Neuron (in vitro differentiated cells): ENCODE measurements around the gene NOP9.

Source experiments
- H2AFZ ChIP-seq: one replicate; pipeline ENCODE4 v1.6.1; 2013; ENCODE audit warnings: low read depth, mild to moderate bottlenecking, inconsistent platforms, low read length, moderate library complexity
- H3K27me3 ChIP-seq: one replicate; pipeline ENCODE4 v1.6.1; 2013; ENCODE audit warnings: low read length; ENCODE audit not compliant: insufficient read depth
- H3K36me3 ChIP-seq: one replicate; pipeline ENCODE4 v1.6.1; 2013; ENCODE audit warnings: low read length; ENCODE audit not compliant: insufficient read depth
- H3K4me1 ChIP-seq: one replicate; pipeline ENCODE4 v1.6.1; 2013; ENCODE audit warnings: low read length; ENCODE audit not compliant: insufficient read depth
- H3K4me3 ChIP-seq: 2 replicates; pipeline ENCODE4 v1.5.1; 2013; ENCODE audit warnings: mild to moderate bottlenecking, low read length, moderate library complexity
- H3K9me3 ChIP-seq: one replicate; pipeline ENCODE4 v1.6.1; 2013; ENCODE audit warnings: low read length

The NOP9 gene

DNA sequence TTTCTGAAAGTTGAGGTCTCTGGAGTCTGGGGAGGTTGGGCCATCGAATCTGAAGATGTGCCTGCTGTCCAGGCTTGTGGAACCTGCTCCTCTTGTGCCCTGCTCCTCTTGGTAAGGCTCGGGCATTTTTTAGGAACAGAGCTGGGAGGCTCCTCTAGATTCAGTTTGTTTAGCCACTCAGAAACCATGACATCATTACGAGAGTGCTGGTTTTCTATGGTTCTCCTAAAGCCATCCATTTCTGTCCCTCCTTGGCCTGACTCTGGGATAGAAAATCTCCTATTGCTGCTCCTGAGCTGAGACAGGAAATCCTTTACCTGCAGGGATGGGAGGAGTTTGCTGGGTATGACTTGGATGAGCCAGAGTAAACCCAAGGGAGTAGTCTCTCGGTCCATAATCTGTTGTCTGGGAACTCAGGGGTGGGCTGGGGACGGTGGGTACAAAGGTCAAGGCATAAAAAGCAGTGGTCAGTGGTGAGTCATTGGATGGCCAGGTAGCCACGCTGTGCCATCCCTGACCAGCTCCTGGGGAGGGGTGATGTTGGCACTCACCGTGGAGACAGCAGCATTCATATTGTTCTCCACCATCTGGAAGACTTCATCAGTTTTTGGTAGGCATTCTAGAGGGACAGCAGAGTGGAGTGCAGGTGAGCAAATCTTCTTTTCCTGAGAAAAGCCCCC, 37.6 kb downstream of the NOP9 start:
- Histone ChIP-seq H2AFZ (no peak overlapping the region), H3K27me3 (peaks cover 94% of the 10 kb centered on the region), H3K4me3 (no peak overlapping the region), H3K9me3 (peaks cover 2% of the 10 kb centered on the region), H3K4me1 (peaks cover 10% of the 10 kb centered on the region), H3K36me3 (no peaks in the 10 kb centered on the region)

DNA sequence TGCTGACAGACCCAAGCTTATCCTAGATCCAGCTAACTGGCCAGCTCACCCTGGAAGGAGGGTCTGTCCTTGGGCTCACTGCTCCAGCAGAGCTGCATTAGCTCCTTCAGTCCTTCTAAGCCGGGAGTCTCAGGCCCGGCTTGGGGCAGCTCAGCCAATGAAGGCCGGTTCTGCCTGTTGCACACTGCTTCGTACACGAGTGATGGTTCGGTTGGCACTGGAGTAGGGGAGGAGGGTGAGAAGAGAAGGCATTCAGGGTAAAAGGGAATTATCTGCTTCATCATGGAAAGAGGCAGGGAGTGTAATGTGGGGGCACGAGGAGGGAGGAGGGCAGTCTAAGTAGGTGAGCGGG, 38.1 kb downstream of the NOP9 start:
- H2AFZ ChIP-seq = no peak overlapping the region
- H3K4me3 ChIP-seq = no peak overlapping the region
- peaks cover 91% of the 10 kb centered on the region for H3K27me3 ChIP-seq
- H3K4me1 ChIP-seq = peaks cover 8% of the 10 kb centered on the region
- H3K9me3 ChIP-seq = peaks cover 2% of the 10 kb centered on the region
- H3K36me3 ChIP-seq = no peaks in the 10 kb centered on the region

DNA sequence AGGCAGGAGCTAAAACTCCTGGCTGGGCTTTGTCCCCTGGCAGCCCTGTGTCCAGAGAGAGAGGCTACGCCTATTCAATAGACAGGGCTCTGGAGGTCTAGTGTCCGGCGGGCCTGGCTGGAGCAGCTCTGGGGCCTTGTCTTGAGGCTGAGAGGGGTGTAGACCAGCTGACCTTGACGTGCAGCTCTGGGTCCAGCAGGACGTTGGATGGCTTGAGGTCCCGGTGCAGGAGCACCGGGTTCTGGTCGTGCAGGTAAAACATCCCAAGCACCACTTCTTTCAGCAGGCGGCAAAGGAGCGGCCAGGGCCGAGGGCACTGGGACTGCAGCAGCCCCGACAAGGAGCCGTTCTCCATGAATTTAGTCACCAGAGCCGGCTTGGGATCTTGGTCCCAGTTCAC, 39.2 kb downstream of the NOP9 start:
- peaks cover 89% of the 10 kb centered on the region for H3K27me3 ChIP-seq
- peaks cover 8% of the 10 kb centered on the region for H3K4me1 ChIP-seq
- peaks cover 2% of the 10 kb centered on the region for H3K9me3 ChIP-seq
- no peak overlapping the region for H2AFZ ChIP-seq
- no peaks in the 10 kb centered on the region for H3K36me3 ChIP-seq
- no peak overlapping the region for H3K4me3 ChIP-seq

DNA sequence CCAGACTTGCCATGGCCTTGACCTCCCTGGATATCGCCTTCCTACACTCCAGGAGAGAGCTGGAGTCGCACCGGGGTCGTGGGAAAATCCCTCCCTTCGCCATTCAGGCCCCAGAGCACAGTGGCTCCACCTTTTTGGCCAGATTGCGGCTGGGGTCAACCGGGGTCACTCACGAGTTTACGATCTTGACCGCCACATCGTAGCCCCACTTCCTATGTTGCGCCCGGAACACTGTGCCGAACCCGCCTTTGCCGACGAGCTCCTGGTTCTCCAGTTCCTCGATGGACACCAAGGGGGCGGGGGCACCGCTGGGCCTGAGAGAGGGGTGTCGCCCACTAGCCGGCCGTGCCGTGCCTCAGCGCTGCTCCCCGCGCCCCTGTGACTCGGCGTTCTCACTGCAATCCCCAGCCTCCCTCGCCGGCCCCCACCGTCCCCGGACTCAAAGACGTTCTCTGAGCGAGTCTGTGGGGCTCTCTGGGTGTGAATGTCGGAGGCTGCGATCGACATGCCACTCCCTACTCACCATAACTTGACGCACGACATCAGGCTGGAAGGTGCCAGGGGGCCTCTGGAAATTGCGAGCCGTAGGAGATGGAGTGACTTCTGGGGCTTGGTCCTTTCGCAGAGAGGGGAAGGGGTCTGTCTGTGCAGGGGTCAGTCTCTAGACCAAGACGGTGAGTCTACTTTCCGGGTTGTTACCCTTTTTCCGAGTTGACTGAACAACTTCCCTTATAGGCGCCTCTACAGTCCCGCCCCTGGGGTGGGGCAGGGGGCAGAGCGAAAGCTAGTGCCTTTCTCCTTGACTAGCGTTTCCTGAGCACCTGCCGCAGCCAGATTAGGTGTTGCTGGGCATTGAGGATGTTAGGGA, 39.9 kb downstream of the NOP9 start, which contains the start of gene RIPK3:
TSS of gene RIPK3 (minus strand) at position 708 of the 868 bp plus-strand sequence. CDS start at position 543, 165 bp downstream.
- H3K4me1 ChIP-seq = peaks cover 8% of the 10 kb centered on the region
- H3K36me3 ChIP-seq = no peaks in the 10 kb centered on the region
- no peak within 1 kb of the TSS for H3K4me3 ChIP-seq
- H3K27me3 ChIP-seq = peaks cover 86% of the 10 kb centered on the region
- H3K9me3 ChIP-seq = peaks cover 2% of the 10 kb centered on the region
- H2AFZ ChIP-seq = no peak within 1 kb of the TSS

DNA sequence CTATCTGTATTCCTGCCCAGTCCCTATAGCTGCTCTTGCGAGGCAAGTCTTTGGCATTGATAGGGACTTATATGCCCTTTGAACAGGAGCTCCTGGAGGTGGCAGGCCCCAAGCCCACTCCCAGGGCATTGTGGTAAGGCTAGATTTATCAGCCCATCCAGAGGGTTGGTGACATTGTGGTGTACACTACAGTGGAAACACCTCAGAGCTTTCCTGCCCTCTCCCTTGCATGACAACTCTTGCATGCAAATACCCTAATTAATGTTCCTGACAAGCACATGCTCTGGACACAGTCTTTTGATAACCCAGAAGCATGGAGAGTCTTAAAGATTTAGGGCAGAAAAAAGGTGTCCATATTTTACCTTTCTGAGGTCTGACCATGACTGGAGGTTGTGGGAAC, 41.0 kb downstream of the NOP9 start:
- peaks cover 85% of the 10 kb centered on the region for H3K27me3 ChIP-seq
- H3K4me1 ChIP-seq = peaks cover 5% of the 10 kb centered on the region
- no peak overlapping the region for H3K4me3 ChIP-seq
- H3K36me3 ChIP-seq = no peaks in the 10 kb centered on the region
- H3K9me3 ChIP-seq = peaks cover 2% of the 10 kb centered on the region
- H2AFZ ChIP-seq = no peak overlapping the region

DNA sequence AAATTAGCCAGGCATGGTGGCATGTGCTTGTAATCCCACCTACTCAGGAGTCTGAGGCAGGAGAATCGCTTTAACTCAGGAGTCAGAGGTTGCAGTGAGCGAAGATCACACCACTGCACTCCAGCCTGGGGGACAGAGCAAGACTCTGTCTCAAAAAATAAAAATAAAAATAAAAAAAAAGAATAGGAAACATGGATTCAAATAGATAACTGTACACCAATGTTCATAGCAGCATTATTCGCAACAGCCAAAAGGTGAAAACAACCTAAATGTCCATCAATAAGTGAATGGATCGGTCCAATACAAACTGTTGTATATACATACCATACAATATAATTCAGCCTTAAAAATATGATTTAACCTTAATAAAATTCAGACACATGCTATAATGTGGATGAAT, 43.2 kb downstream of the NOP9 start:
- no peak overlapping the region for H3K4me3 ChIP-seq
- no peak overlapping the region for H2AFZ ChIP-seq
- H3K36me3 ChIP-seq = no peaks in the 10 kb centered on the region
- H3K4me1 ChIP-seq = peaks cover 5% of the 10 kb centered on the region
- H3K27me3 ChIP-seq = peaks cover 69% of the 10 kb centered on the region
- peaks cover 2% of the 10 kb centered on the region for H3K9me3 ChIP-seq

DNA sequence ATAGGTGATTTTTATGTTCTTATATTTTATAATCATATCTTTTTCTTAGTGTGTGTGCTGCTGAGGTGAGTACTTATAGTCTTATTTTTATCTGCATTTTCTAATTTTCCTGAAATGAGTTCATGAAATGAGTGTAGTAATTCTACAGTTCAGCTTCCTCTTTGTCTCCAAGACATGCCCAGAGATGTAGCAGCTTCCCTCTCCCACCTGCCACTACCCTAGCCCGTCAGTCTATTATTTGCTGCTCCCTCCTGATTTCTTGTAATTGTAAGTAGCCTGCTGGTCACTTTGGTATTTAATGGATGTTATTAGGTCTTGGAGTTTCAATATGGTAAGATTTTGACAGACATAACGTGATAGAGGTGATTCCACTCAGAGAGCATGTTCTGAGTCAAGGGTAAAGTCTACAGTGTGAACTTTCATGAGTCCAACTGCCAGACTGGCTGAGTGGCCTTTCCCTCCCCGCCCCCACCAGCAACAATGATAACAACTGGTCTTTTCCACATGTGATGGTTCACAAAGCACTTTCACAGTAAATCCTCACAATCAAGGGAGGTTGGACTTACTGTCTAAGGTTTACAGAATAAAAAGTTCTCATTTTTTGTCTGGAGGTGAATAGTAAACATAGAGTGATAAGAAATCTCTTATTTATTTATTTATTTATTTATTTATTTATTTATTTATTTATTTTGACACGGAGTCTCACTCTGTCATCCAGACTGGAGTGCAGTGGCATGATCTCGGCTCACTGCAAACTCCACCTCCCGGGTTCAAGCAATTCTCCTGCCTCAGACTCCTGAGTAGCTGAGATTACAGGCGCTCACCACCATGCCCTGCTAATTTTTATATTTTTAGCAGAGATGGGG, 44.4 kb downstream of the NOP9 start:
- Histone ChIP-seq H3K9me3 (peaks cover 2% of the 10 kb centered on the region), H3K4me1 (peaks cover 5% of the 10 kb centered on the region), H2AFZ (no peak overlapping the region), H3K27me3 (peaks cover 59% of the 10 kb centered on the region), H3K36me3 (no peaks in the 10 kb centered on the region), H3K4me3 (no peak overlapping the region)

DNA sequence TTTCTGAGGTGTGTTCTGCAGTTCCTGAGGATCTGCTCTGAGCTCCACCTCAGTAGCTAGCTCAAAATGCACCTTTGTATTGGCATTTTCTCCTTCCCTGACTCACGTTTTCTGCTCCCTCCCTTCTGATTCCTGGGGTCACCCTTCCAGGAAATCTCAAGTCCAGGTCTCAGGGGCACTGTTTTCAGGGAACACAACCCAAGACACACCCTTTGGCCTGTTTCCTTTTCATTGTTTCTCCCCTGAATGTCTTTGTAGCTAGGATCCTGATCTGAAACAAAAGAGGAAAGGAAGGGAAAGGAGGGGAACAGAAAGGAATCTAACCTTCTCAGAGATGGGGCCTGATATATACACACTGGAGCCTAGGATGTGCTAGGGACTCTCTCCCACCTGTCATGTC, 47.5 kb downstream of the NOP9 start:
- no peaks in the 10 kb centered on the region for H3K36me3 ChIP-seq
- no peak overlapping the region for H3K4me3 ChIP-seq
- no peak overlapping the region for H2AFZ ChIP-seq
- no peaks in the 10 kb centered on the region for H3K4me1 ChIP-seq
- no peaks in the 10 kb centered on the region for H3K9me3 ChIP-seq
- peaks cover 59% of the 10 kb centered on the region for H3K27me3 ChIP-seq

DNA sequence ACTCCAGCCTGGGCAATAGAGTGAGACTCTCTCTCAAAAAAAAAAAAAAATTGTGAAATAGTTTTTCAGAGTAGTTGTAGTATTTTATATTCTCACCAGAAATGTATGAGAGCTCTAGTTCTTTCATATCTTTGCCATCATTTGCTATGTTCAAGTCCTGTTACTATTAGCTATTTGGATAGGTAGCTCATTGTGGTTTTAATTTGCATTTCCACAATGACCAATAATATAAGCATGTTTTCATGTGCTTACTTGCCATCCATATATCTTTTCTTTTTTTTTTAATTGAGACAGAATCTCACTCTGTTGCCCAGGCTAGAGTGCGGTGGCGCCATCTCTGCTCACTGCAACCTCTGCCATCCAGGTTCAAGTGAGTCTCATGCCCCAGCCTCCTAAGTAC, 48.5 kb downstream of the NOP9 start:
- no peaks in the 10 kb centered on the region for H3K4me1 ChIP-seq
- H3K4me3 ChIP-seq = no peak overlapping the region
- H3K36me3 ChIP-seq = no peaks in the 10 kb centered on the region
- H2AFZ ChIP-seq = no peak overlapping the region
- peaks cover 61% of the 10 kb centered on the region for H3K27me3 ChIP-seq
- H3K9me3 ChIP-seq = no peaks in the 10 kb centered on the region

DNA sequence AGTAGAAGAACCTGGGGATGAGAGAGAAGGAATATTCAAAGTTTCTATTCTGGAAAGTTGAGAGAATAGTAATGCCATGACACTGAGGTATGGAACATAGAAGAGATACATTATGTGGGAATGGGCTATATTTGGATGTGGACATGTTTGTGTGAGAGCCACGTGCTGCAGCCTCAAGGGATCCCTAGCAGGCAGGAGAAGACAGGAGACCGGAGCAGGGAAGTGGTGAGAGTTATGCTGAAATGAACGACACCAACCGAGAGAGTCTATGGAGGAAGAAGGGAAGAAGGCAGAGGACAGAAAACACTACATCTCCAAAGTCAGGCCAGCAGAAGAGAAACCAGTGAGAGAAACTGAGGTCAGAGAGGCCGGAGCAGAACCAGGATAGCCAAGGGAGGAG, 50.1 kb downstream of the NOP9 start:
- no peak overlapping the region for H3K4me3 ChIP-seq
- no peaks in the 10 kb centered on the region for H3K36me3 ChIP-seq
- no peaks in the 10 kb centered on the region for H3K4me1 ChIP-seq
- no peaks in the 10 kb centered on the region for H3K9me3 ChIP-seq
- no peak overlapping the region for H2AFZ ChIP-seq
- H3K27me3 ChIP-seq = peaks cover 58% of the 10 kb centered on the region

DNA sequence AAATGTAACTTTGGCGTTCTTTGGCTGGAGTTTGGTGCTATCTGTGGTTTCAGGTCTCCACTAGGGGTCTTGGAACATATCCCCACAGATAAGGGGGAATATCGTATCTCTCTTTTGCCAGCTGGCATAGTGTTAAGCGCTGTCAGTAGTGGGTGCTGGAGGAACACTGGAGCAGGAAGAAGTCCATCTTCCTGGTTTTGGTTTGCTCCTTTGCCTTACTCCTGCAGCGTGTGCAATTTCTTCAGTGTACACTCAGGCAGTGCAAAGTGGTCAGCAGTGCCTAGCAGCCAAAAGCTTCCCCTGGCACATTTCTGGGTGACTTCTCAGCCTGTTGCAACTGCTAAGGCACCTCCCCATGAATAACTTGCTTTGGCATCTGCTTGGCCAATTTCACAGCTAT, 51.9 kb downstream of the NOP9 start:
- no peak overlapping the region for H3K4me3 ChIP-seq
- no peaks in the 10 kb centered on the region for H3K9me3 ChIP-seq
- peaks cover 49% of the 10 kb centered on the region for H3K27me3 ChIP-seq
- no peaks in the 10 kb centered on the region for H3K4me1 ChIP-seq
- no peak overlapping the region for H2AFZ ChIP-seq
- H3K36me3 ChIP-seq = no peaks in the 10 kb centered on the region

DNA sequence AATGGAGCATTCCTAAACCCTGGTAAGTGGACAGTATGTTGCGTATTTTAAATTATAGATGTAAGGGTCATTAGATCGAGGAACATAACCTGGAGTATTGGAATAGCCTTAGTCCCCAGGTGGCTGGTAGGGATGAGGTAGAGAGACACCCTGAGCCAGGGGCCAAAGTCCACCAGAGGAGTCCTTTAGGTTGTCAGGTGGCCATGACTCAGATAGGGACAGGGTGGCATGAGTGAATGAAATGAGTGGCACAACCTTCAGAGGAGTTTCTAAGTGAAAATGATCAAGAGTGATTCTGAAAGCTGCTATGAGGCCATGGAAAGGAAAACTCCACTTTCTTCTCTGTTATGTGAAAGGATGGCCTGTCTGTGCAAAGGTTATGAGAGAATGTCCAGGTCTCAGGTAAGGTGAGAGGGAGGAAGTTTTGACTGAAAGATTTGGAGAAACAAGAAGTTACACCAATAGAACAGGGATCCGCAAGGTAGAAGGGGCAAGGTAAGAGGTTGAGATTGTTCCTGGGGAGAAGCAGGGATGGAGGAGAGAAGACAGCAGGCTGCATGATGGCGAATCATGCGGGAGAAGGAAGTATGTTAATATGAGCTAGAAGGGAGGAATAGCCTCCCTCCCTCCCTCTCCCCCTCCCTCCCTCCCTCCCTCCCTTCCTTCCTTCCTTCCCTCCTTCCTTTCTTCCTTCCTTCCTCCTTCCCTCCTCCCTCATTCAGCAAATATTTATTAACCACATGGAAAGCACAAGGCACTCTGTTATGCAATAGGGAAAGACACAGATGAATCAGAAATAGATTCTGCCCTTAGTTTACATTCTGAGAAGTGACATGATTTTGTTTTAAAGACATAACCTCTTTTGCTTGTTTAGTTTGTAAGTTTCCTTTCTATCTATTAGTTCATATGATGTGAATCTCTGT, 54.2 kb downstream of the NOP9 start:
- H3K27me3 ChIP-seq = peaks cover 47% of the 10 kb centered on the region
- H3K9me3 ChIP-seq = no peaks in the 10 kb centered on the region
- H3K36me3 ChIP-seq = no peaks in the 10 kb centered on the region
- no peak overlapping the region for H2AFZ ChIP-seq
- no peak overlapping the region for H3K4me3 ChIP-seq
- H3K4me1 ChIP-seq = no peaks in the 10 kb centered on the region
